ENCODE results near the gene DCUN1D4.

The DCUN1D4 gene

GRCh38 chr4:51843309-51844152 is 578 bp downstream of the DCUN1D4 start:
- Histone ChIP-seq H3K27me3 (ENCODE audit: low read depth, low read length) (no peaks in the 10 kb centered on the region), H3K4me1 (ENCODE audit: control insufficient read depth in 1 of 2, insufficient read depth in 2 of 2, low read length in 2 of 2) (peaks cover 0 to 22% of the 10 kb centered on the region in 2 donors), H3K4me3 (ENCODE audit: low read depth in 1 of 2, low read length in 2 of 2) (peak overlapping the region; percentile 66 to 75)

GRCh38 chr4:51844153-51845054 is 1.5 kb downstream of the DCUN1D4 start:
- peaks cover 0 to 22% of the 10 kb centered on the region in 2 donors for H3K4me1 ChIP-seq (ENCODE audit: control insufficient read depth in 1 of 2, insufficient read depth in 2 of 2, low read length in 2 of 2)
- peak overlapping the region; percentile 64 for H3K27ac ChIP-seq (ENCODE audit: low read length)
- H3K36me3 ChIP-seq (ENCODE audit: control insufficient read depth in 1 of 2, insufficient read depth in 2 of 2, low read length in 2 of 2) = no peaks in the 10 kb centered on the region
- no peaks in the 10 kb centered on the region for H3K9me3 ChIP-seq (ENCODE audit: control insufficient read depth in 1 of 2, low read length in 2 of 2)
- peak overlapping the region; percentile 66 to 75 for H3K4me3 ChIP-seq (ENCODE audit: low read depth in 1 of 2, low read length in 2 of 2)
- no peaks in the 10 kb centered on the region for H3K27me3 ChIP-seq (ENCODE audit: low read depth, low read length)

More at GRCh38 chr4:51843309-51844152, 578 bp downstream of the DCUN1D4 start:
- peak overlapping the region; percentile 64 for H3K27ac ChIP-seq (ENCODE audit: low read length)
- H3K36me3 ChIP-seq (ENCODE audit: control insufficient read depth in 1 of 2, insufficient read depth in 2 of 2, low read length in 2 of 2) = no peaks in the 10 kb centered on the region
- no peaks in the 10 kb centered on the region for H3K9me3 ChIP-seq (ENCODE audit: control insufficient read depth in 1 of 2, low read length in 2 of 2)

- Histone ChIP-seq H3K27ac (ENCODE audit: low read length) (peak overlapping the region; percentile 64), H3K36me3 (ENCODE audit: control insufficient read depth in 1 of 2, insufficient read depth in 2 of 2, low read length in 2 of 2) (no peaks in the 10 kb centered on the region), H3K27me3 (ENCODE audit: low read depth, low read length) (no peaks in the 10 kb centered on the region)
These were observed 2.1 kb downstream of the DCUN1D4 start for GRCh38 chr4:51845055-51845426.

DNA sequence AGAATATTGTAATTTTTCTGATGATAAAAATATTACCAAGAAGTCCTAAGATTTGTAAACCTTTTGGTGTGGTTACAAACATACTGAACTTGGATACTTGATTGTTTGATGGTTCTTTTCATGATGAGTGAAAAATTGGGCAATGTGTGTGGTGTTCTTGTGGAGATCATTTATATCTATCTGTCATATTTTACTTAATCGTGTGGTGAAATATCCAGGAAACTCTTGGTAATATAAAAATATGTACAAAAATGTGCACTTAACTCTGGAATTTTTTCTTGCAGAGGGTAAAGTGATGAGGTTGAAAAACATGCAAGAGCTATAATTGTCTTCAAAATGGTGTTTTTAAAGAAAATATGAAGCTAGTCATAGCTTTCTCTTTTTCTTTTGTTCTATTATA is 2.8 kb downstream of the DCUN1D4 start:
- peaks cover 0 to 30% of the 10 kb centered on the region in 2 donors for H3K4me1 ChIP-seq (ENCODE audit: control insufficient read depth in 1 of 2, insufficient read depth in 2 of 2, low read length in 2 of 2)
- no peak overlapping the region for H3K4me3 ChIP-seq (ENCODE audit: low read depth in 1 of 2, low read length in 2 of 2)
- H3K27me3 ChIP-seq (ENCODE audit: low read depth, low read length) = no peaks in the 10 kb centered on the region
- no peaks in the 10 kb centered on the region for H3K9me3 ChIP-seq (ENCODE audit: control insufficient read depth in 1 of 2, low read length in 2 of 2)
- H3K27ac ChIP-seq (ENCODE audit: low read length) = no peak overlapping the region
- H3K36me3 ChIP-seq (ENCODE audit: control insufficient read depth in 1 of 2, insufficient read depth in 2 of 2, low read length in 2 of 2) = no peaks in the 10 kb centered on the region

More at GRCh38 chr4:51845055-51845426, 2.1 kb downstream of the DCUN1D4 start:
- H3K9me3 ChIP-seq (ENCODE audit: control insufficient read depth in 1 of 2, low read length in 2 of 2) = no peaks in the 10 kb centered on the region
- H3K4me1 ChIP-seq (ENCODE audit: control insufficient read depth in 1 of 2, insufficient read depth in 2 of 2, low read length in 2 of 2) = peaks cover 0 to 23% of the 10 kb centered on the region in 2 donors
- peak overlapping the region; percentile 66 to 75 for H3K4me3 ChIP-seq (ENCODE audit: low read depth in 1 of 2, low read length in 2 of 2)

- Histone ChIP-seq H3K4me3 (ENCODE audit: low read depth in 1 of 2, low read length in 2 of 2) (no peak overlapping the region), H3K9me3 (ENCODE audit: control insufficient read depth in 1 of 2, low read length in 2 of 2) (no peaks in the 10 kb centered on the region), H3K36me3 (ENCODE audit: control insufficient read depth in 1 of 2, insufficient read depth in 2 of 2, low read length in 2 of 2) (no peaks in the 10 kb centered on the region), H3K27me3 (ENCODE audit: low read depth, low read length) (no peaks in the 10 kb centered on the region), H3K4me1 (ENCODE audit: control insufficient read depth in 1 of 2, insufficient read depth in 2 of 2, low read length in 2 of 2) (peaks cover 13 to 57% of the 10 kb centered on the region in 2 donors), H3K27ac (ENCODE audit: low read length) (no peak overlapping the region)
These were observed 6.5 kb downstream of the DCUN1D4 start for GRCh38 chr4:51849430-51849829.

- H3K36me3 ChIP-seq (ENCODE audit: control insufficient read depth in 1 of 2, insufficient read depth in 2 of 2, low read length in 2 of 2) = no peaks in the 10 kb centered on the region
- H3K4me3 ChIP-seq (ENCODE audit: low read depth in 1 of 2, low read length in 2 of 2) = no peak overlapping the region
- H3K9me3 ChIP-seq (ENCODE audit: control insufficient read depth in 1 of 2, low read length in 2 of 2) = no peaks in the 10 kb centered on the region
- H3K4me1 ChIP-seq (ENCODE audit: control insufficient read depth in 1 of 2, insufficient read depth in 2 of 2, low read length in 2 of 2) = peaks cover 13 to 50% of the 10 kb centered on the region in 2 donors
- H3K27me3 ChIP-seq (ENCODE audit: low read depth, low read length) = no peaks in the 10 kb centered on the region
- H3K27ac ChIP-seq (ENCODE audit: low read length) = no peak overlapping the region
These were observed 7.3 kb downstream of the DCUN1D4 start for GRCh38 chr4:51850294-51850693.

GRCh38 chr4:51851090-51851936 is 8.4 kb downstream of the DCUN1D4 start:
- no peak overlapping the region for H3K27ac ChIP-seq (ENCODE audit: low read length)
- H3K9me3 ChIP-seq (ENCODE audit: control insufficient read depth in 1 of 2, low read length in 2 of 2) = no peaks in the 10 kb centered on the region
- no peak overlapping the region for H3K4me3 ChIP-seq (ENCODE audit: low read depth in 1 of 2, low read length in 2 of 2)
- peaks cover 13 to 48% of the 10 kb centered on the region in 2 donors for H3K4me1 ChIP-seq (ENCODE audit: control insufficient read depth in 1 of 2, insufficient read depth in 2 of 2, low read length in 2 of 2)
- H3K27me3 ChIP-seq (ENCODE audit: low read depth, low read length) = no peaks in the 10 kb centered on the region
- no peaks in the 10 kb centered on the region for H3K36me3 ChIP-seq (ENCODE audit: control insufficient read depth in 1 of 2, insufficient read depth in 2 of 2, low read length in 2 of 2)

DNA sequence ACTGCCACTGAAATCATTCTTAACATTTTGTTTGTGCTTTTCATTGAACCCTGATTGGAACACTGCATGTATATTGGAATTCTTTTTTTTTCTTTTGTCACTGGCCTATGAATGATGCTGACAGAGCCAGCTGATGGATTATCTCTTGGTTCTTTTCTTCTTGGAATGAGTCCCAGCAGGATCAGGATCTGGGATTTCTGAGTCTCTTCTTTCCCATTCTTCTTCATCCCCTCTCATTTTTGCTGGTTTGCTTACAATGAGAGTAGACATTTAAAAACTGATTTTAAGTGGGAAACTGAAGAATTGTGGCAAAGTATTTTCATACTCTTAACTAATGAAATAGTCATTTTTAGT is 9.0 kb downstream of the DCUN1D4 start:
- no peaks in the 10 kb centered on the region for H3K9me3 ChIP-seq (ENCODE audit: control insufficient read depth in 1 of 2, low read length in 2 of 2)
- no peaks in the 10 kb centered on the region for H3K36me3 ChIP-seq (ENCODE audit: control insufficient read depth in 1 of 2, insufficient read depth in 2 of 2, low read length in 2 of 2)
- H3K27ac ChIP-seq (ENCODE audit: low read length) = no peak overlapping the region
- H3K4me3 ChIP-seq (ENCODE audit: low read depth in 1 of 2, low read length in 2 of 2) = no peak overlapping the region
- H3K27me3 ChIP-seq (ENCODE audit: low read depth, low read length) = no peaks in the 10 kb centered on the region
- peaks cover 18 to 51% of the 10 kb centered on the region in 2 donors for H3K4me1 ChIP-seq (ENCODE audit: control insufficient read depth in 1 of 2, insufficient read depth in 2 of 2, low read length in 2 of 2)

DNA sequence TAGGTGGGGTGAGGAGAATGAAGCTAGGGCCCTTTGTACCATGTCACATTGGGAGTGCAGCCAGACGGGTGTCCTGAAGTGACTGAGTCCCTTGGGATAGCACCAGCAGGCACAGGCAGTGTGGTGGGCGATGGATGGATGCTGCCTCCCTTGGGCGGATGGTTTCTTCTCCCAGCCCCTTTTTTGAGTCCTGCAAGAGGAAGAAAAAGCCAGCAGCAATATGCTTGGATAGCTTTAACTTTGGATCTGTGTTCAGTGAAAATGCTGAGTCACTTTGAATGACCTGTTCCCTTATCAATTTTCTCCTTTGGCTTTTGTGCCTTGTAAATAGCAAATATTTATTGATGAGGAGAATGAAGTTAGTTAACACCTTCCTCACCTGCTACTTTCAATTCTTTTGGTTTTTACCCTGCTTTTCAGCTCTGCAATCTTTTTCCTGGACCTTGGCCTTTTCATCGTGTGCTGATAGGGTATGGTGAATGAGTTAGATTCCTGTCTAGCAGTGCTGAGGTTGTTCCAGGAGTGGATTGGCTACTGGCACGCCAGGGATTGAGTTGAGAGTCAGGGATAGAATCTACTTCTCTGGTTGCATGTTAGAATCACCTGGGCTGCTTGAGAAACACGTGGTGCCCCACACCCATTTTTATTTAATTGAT is 10.2 kb downstream of the DCUN1D4 start:
- Histone ChIP-seq H3K27ac (ENCODE audit: low read length) (no peak overlapping the region), H3K4me3 (ENCODE audit: low read depth in 1 of 2, low read length in 2 of 2) (no peak overlapping the region), H3K9me3 (ENCODE audit: control insufficient read depth in 1 of 2, low read length in 2 of 2) (no peaks in the 10 kb centered on the region), H3K36me3 (ENCODE audit: control insufficient read depth in 1 of 2, insufficient read depth in 2 of 2, low read length in 2 of 2) (no peaks in the 10 kb centered on the region), H3K27me3 (ENCODE audit: low read depth, low read length) (no peaks in the 10 kb centered on the region), H3K4me1 (ENCODE audit: control insufficient read depth in 1 of 2, insufficient read depth in 2 of 2, low read length in 2 of 2) (peaks cover 18 to 42% of the 10 kb centered on the region in 2 donors)

DNA sequence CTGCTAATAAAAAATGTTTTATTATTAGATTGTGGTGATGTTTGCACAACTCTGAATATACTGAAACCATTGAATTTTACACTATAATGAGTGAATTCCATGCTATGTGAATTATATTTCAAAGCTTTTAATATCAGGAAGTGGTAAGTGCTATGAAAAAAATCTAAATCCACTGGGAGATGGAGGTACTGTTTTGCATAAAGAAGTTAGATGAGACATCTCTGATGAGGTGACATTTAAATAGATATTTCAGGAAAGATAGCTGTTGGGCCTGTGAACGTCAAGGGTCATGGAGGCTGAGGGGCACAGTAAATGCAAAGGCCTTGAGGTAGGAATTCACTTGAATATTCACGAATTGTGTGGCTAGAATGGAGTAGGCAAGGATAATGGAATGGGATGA is 12.3 kb downstream of the DCUN1D4 start:
- H3K9me3 ChIP-seq (ENCODE audit: control insufficient read depth in 1 of 2, low read length in 2 of 2) = no peaks in the 10 kb centered on the region
- no peak overlapping the region for H3K4me3 ChIP-seq (ENCODE audit: low read depth in 1 of 2, low read length in 2 of 2)
- H3K27me3 ChIP-seq (ENCODE audit: low read depth, low read length) = no peaks in the 10 kb centered on the region
- peaks cover 28 to 47% of the 10 kb centered on the region in 2 donors for H3K4me1 ChIP-seq (ENCODE audit: control insufficient read depth in 1 of 2, insufficient read depth in 2 of 2, low read length in 2 of 2)
- H3K36me3 ChIP-seq (ENCODE audit: control insufficient read depth in 1 of 2, insufficient read depth in 2 of 2, low read length in 2 of 2) = no peaks in the 10 kb centered on the region
- no peak overlapping the region for H3K27ac ChIP-seq (ENCODE audit: low read length)

Data from muscle layer of duodenum (tissue), 2 donors.